Choroid plexus epithelial cell (primary cell): ENCODE measurements around the gene JPH3.

ENCODE experiments used
- DNase-seq: peaks from one replicate; pipeline ENCODE4 v3.0.0-alpha.2; 2010; ENCODE audit warnings: low read depth
- H3K4me3 ChIP-seq: 2 replicates; pipeline ENCODE4 v1.5.1; 2011; ENCODE audit warnings: low read depth, mild to moderate bottlenecking, control low read depth, low read length, moderate library complexity
- TF ChIP-seq, protein P1 (sequence below): conservative IDR thresholded peaks from 2 replicates; pipeline ENCODE4 v1.5.1; 2011; ENCODE audit warnings: low read depth, mild to moderate bottlenecking, control low read depth, inconsistent platforms, low read length, moderate library complexity

Gene JPH3

DNA sequence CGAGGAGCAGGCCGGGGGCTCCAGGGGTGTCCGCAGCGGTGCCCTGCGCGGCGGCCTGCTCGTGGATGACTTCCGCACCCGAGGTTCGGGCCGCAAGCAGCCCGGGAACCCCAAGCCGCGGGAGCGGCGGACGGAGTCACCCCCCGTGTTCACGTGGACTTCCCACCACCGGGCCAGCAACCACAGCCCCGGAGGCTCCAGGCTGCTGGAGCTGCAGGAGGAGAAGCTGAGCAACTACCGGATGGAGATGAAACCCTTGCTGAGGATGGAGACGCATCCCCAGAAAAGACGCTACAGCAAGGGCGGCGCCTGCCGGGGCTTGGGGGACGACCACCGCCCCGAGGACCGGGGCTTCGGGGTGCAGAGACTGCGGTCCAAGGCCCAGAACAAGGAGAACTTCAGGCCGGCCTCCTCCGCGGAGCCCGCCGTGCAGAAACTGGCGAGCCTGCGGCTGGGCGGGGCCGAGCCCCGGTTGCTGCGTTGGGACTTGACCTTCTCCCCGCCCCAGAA lies 87.7 kb downstream of the JPH3 start:
- DNase-seq: no peak
- H3K4me3 ChIP-seq: no peak overlapping the region
- TF ChIP-seq, protein P1, sequence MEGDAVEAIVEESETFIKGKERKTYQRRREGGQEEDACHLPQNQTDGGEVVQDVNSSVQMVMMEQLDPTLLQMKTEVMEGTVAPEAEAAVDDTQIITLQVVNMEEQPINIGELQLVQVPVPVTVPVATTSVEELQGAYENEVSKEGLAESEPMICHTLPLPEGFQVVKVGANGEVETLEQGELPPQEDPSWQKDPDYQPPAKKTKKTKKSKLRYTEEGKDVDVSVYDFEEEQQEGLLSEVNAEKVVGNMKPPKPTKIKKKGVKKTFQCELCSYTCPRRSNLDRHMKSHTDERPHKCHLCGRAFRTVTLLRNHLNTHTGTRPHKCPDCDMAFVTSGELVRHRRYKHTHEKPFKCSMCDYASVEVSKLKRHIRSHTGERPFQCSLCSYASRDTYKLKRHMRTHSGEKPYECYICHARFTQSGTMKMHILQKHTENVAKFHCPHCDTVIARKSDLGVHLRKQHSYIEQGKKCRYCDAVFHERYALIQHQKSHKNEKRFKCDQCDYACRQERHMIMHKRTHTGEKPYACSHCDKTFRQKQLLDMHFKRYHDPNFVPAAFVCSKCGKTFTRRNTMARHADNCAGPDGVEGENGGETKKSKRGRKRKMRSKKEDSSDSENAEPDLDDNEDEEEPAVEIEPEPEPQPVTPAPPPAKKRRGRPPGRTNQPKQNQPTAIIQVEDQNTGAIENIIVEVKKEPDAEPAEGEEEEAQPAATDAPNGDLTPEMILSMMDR: no peak

DNA sequence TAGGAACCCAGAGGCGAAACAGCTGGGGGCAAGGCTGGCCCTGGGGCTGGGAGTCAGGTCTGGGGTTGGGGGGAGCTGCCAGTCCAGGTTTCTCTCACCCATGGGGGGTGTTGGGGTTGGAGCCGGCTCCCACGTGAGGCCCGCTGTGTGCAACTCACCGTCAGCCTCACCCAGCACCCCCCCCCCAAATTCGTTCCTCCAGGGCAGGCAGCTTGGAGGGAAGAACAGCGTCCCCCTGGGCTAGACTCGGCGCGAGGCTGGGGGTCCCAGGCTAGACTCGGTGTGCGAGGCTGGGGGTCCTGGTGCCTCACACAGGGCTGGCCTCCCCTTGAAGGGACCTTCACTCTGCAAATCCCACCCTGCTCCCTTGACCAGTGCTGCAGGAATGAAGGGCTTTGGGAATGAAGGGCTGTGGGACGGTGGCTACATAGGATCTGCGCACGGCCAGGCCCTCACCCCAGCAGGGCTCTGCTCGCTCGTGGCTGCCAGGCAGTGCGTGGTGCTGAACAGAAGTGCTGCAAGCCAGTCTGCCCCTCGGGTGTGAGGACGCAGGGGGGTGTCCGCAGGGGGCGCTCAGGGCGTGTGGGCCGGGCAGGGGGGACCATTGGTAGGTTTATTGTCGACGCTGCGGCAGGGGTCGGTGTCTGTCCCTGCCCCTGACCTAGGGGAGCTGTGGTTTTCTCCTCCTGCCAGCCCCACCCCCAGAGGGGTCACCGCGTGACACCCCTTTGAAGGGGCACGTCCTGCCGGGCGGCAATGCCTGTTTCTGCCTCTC lies 88.8 kb downstream of the JPH3 start:
- no peak for DNase-seq
- TF ChIP-seq, protein P1: no peak
- H3K4me3 ChIP-seq: no peak overlapping the region

DNA sequence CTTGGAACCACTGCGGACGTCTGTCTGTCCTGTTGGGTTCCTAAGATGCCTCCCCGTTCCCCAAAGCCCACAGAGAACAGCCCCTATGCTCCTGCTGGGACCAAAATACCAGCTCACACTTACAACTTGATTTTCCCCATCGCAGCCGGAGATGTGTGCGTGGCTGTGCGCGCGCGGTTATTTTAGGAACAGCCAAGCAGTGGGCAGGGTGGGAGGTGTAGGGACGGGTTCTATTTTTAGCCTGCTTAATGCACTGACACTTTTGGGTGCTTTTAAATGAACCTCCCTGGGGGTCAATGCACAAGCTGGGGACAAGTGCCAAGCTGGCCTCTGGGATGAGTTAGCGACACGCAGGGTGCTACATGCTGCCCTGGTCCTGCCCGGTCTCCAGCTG lies 89.4 kb downstream of the JPH3 start:
- TF ChIP-seq, protein P1: no peak
- no peak for DNase-seq
- no peak overlapping the region for H3K4me3 ChIP-seq

DNA sequence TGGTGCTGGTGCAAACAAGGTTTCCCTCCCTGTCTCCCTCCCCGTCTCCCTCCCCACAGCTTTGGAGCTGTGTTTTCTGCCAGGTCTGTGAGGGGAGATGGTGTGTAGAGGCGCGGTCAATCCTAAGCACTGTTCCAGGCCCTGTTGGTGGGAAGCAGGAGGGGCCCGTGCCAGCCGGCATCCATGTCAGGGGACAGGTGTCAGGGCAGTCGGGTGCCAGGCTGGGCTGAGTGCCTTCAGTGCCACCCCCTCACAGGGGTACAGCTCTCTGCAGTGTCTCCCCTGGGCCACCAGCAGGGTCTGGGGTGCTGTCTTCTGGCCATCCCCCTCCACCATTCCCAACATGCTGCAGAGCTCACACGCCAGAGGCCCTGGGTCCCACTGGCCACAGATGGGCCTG lies 89.9 kb downstream of the JPH3 start:
- no peak overlapping the region for H3K4me3 ChIP-seq
- TF ChIP-seq, protein P1: no peak
- DNase-seq: no peak

DNA sequence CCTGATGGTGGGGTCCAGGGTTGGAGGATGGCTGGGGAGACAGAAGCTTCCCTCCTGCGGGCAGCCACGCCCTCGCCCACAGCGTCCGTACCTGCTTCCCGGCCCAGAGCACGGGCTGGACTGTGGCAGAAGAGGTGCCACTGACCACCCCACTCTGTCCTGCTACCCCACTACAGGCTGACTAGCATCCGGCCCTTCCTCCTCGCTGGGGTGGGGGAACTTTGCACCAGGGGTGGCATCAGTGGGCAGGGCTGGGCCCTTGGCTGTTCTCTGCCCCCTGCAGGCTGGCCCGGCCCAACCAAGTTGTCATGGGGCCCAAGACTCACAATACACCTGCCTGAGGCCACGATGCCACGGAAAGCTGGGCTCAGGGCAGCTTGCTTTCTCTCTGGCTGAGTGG lies 90.4 kb downstream of the JPH3 start:
- no peak overlapping the region for H3K4me3 ChIP-seq
- DNase-seq: no peak
- TF ChIP-seq, protein P1: no peak

DNA sequence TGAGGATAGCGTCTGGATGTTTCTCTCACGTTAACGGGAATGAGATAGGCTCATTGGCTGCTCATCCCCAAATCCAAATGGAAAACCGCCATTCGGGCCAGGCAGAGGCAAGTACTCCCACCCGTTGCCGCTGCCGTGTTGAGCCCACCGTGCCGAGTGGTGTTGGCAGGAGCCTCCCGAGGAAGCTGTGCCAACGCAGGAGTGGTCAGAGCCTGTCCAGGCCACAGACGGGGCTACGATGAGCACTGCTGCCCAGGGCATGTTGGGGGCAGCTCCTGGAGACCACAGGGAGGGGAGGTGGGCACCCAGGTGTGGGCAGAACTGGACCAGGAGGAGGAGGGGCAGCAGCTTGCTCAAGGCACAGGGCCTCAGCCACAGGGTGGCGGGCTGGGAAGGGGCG lies 91.5 kb downstream of the JPH3 start:
- TF ChIP-seq, protein P1: no peak
- no peak for DNase-seq
- no peak overlapping the region for H3K4me3 ChIP-seq

DNA sequence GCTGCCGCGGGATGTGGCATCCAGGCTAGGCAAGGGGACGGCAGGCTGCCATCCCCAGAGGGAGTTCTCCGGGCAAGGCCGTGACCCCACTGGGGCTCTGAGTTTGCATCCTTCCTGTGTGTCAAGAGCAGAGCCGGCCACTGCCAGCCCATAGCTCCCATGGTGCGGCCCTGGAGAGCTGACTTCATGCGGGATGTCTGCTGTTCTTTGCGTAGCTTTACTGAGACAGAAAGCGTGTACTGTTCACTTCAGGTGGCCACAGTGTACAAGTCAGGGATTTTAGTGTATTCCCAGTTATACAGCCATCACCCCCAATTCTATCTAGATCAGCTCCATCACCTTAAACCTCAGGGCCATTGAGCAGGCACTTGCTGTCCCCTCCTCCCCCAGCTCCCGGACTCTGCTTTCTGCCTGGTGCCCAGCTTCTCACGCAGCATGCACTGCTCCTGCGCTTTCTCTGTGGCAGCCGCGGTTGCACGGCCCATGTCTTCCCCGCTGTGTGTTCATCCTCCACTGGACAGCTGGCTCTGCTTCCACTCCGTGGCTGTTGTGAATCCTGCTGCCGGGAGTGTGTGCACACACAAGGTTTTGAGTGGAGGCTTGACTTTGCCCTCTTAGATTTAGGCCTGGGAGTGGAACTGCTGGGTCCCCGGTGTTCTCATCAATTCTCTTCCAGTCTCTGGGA lies 92.3 kb downstream of the JPH3 start:
- TF ChIP-seq, protein P1: no peak
- no peak overlapping the region for H3K4me3 ChIP-seq

More for the DNA sequence above, 92.3 kb downstream of the JPH3 start:
- no peak for DNase-seq
